22Rv1 (cell line): ENCODE measurements around the gene WDR90.

Source experiments
- H3K27ac ChIP-seq: fragments of 450-650 bp; 2 replicates; pipeline ENCODE4 v1.5.1; 2017
- CTCF ChIP-seq: fragments of 450-650 bp; IDR thresholded peaks from 2 replicates; pipeline ENCODE4 v1.5.1; 2017; ENCODE audit warnings: mild to moderate bottlenecking
- ZFX ChIP-seq: fragments of 450-650 bp; IDR thresholded peaks from 2 replicates; pipeline ENCODE4 v1.6.1; 2017; ENCODE audit warnings: antibody characterized with exemption, borderline replicate concordance

Gene WDR90

GRCh38 chr16:648071-648780 lies 939 bp upstream of the WDR90 start:
- TF ChIP-seq ZFX = no peak
- peak; percentile 90 for TF ChIP-seq CTCF
- peak overlapping the region; percentile 96 for H3K27ac ChIP-seq

GRCh38 chr16:649631-650030 lies 466 bp downstream of the WDR90 start:
- peak overlapping the region; percentile 96 for H3K27ac ChIP-seq
- TF ChIP-seq ZFX (no peak), CTCF (no peak)

- TF ChIP-seq ZFX = no peak
- TF ChIP-seq CTCF = no peak
- no peak overlapping the region for H3K27ac ChIP-seq
Measured at GRCh38 chr16:651844-652243, 2.7 kb downstream of the WDR90 start.

GRCh38 chr16:652454-653305 lies 3.5 kb downstream of the WDR90 start:
- TF ChIP-seq ZFX = no peak
- TF ChIP-seq CTCF = no peak

DNA sequence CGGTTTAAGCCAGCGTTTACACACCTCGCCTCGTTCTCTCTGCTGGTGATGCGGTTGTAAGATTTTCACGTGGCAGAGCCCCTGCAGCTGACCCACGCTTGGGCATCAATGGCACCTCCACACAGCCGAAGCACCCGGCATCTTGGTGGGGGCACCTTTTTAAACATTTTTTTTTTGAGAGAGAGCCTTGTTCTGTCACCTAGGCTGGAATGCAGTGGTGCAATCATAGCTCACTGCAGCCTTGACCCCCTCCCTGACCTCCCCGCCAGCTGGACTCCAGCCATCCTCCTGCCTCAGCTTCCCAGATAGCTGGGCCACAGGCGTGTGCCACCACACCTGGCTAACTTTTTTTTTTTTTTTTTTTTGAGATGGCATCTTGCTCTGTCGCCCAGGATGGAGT lies 4.9 kb downstream of the WDR90 start:
- H3K27ac ChIP-seq = no peak overlapping the region

More at GRCh38 chr16:652454-653305, 3.5 kb downstream of the WDR90 start:
- no peak overlapping the region for H3K27ac ChIP-seq

DNA sequence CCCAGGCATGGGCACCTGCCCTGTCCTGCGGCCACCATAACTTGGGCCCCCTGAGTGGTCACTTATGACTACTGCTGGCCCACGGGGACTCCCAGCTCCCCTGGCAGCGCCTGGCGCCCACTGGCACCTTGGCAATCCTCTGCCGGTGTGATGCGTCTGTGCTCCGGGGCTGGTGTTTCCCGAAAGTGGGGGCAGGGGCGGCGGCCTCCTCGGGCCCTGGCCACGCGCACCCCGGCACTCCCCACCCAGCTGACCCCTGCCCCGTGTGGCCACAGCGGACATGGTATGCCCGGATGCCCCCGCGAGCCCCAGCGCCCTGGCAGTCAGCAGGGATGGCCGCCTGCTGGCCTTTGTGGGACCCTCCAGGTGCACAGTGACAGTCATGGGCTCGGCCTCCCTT lies 8.3 kb downstream of the WDR90 start:
- H3K27ac ChIP-seq = no peak overlapping the region
- no peak for TF ChIP-seq ZFX
- no peak for TF ChIP-seq CTCF

More for the DNA sequence above, 4.9 kb downstream of the WDR90 start:
- TF ChIP-seq ZFX = no peak

- no peak overlapping the region for H3K27ac ChIP-seq
- TF ChIP-seq ZFX (no peak), CTCF (0 out of 2 replicates have a peak, but pooled peaks have one; percentile 16)
Measured at GRCh38 chr16:658679-659571, 9.8 kb downstream of the WDR90 start.
